Esophagus muscularis mucosa (tissue), 4 donors: ENCODE measurements around the gene PRPSAP1.

ENCODE experiments used
- CTCF ChIP-seq, 3 experiments: fragments of 200-600 bp in 2 of 3; fragments of 450-650 bp in 1 of 3; sonication (generic) in 2 of 3; IDR thresholded peaks; one replicate each; pipeline ENCODE4 v1.5.1; 2017 to 2019; ENCODE audit warnings: antibody characterized with exemption in 3 of 3, mild to moderate bottlenecking in 2 of 3, moderate library complexity in 1 of 3
- EP300 ChIP-seq: sonication (generic); formaldehyde crosslinking; IDR thresholded peaks from one replicate; pipeline ENCODE4 v1.6.1; 2017; ENCODE audit warnings: antibody characterized with exemption
- POLR2A ChIP-seq: fragments of 450-650 bp; IDR thresholded peaks from one replicate; pipeline ENCODE4 v1.6.1; 2017; ENCODE audit warnings: antibody characterized with exemption, moderate library complexity, mild to moderate bottlenecking, low read depth
- POLR2AphosphoS5 ChIP-seq, 2 donors: sonication (generic); formaldehyde crosslinking; IDR thresholded peaks; one replicate each; pipeline ENCODE4 v1.6.1; 2017; ENCODE audit warnings: antibody characterized with exemption in 2 of 2

DNA sequence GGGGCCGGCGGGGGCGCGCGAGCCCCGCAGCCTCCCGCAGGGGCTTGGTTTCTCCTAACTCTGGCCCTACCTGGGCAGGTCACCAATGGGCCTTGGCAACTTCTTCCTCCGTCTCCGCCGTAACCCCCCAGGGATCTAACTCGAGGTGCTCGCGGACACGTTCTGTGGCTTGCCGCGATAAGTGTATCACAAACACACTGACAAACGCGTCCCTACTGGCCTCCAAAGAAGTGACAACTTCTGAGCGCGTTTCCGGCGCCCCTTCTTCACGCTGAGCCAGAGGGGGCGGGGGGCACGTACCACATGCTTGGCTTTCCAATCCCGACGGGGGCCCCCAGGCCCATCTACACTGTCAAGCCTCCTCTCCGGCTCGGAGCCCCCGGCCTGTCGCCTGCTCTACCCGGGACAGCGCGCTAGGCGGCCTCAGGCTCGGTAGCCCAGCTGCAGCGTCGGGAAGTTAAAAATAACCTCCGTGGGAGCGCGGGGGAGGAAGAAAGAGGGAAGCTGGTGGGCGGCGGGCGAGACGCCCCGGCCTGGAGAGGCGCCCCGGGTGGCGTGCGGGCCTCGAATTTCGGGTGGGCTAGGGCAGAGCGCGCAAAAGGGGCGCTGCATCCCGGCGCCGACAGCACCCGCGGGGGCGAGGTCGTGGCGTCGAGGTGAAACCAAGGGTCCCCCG lies 30.0 kb upstream of the PRPSAP1 start:
- TF ChIP-seq CTCF (IDR thresholded peaks at IDR 0.05) (peak in 1 of 3 experiments; percentile 31), EP300 (no peak), POLR2AphosphoS5 (IDR thresholded peaks at IDR 0.05) (no peak), POLR2A (no peak)
